ENCODE data around the gene GLRX.

The GLRX gene

DNA sequence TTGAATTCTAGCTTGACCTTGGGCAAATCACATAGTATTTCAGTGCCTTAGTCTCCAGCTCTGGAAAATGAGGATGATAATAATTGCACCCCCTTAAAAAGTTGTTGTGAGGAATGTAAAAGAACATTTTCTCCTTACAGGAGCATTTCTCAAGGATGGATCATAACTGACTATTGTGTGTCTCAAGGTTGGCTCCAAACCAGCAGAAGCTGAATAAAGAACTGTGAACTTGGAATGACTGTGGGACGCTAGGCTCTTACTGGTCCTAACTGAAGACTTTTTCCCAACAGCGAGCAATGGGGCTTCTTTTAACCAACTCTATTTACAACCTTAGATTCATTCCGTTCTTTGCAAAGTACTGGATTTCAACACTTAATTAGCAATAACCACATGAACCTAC lies 26.2 kb upstream of the GLRX start:
- TF ChIP-seq TARDBP (IDR thresholded peaks at IDR 0.05): no peak
- TF ChIP-seq SUZ12 (IDR thresholded peaks at IDR 0.05): no peak
- TF ChIP-seq ZNF384 (IDR thresholded peaks at IDR 0.05): no peak
- no peak for TF ChIP-seq L3MBTL2 (conservative IDR thresholded peaks at IDR 0.05)
- POLR2A ChIA-PET: interaction anchor here (1.1 to 2.2 kb wide), 2 partner anchors 14 to 202 kb away, joined by 6 to 8 read pairs; partner anchors contain the start of gene RFESD
- no peak for DNase-seq (ENCODE audit: extremely low spot score)
- CTCF ChIA-PET: interaction anchor here (2.0 kb wide), 1 partner anchor 67 kb away, joined by 15 read pairs; no protein-coding TSS in a partner anchor

- CTCF ChIA-PET: interaction anchor here (0.6 to 2.1 kb wide), 8 partner anchors 23 to 755 kb away, joined by 3 to 22 read pairs (median 3); no protein-coding TSS in a partner anchor
These were observed 24.7 kb upstream of the GLRX start for GRCh38 chr5:95847261-95847592.

DNA sequence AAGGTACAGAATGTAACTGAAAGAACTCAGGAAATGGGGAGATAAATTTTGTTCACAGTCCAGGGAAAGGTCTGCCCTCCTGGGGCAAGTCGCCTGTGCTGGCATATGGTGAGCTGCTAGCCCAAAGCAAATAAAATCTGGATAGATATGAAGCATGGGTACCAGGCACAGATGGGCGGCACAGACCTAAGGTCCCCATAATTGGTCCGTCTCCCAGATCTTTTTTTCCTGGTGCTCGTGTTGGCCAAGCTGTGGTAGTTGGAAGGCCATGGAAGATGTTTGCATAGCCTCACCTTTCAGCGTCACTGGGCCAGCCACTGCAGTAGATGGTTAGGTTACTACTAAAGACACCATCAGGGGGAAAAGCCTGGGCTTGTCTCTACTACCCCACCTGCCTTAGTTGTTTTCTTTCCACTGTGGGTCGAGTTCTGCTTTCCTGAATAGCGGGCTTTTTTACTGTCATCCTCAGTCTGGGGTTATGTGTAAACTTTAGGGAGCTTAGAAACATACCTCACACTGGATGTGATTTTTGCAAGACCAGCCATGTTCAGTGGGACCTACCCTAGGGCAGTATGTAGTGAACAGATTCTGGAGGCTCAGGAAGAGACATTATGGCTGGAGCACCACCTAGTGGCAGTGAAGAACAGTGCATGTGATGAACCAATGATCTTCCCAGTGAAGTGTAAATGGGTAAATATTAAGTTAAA lies 24.2 kb upstream of the GLRX start:
- DNase-seq (ENCODE audit: extremely low spot score): peak; percentile 77
- TF ChIP-seq BHLHE40 (IDR thresholded peaks at IDR 0.05; ENCODE audit: borderline replicate concordance) (no peak), SUZ12 (IDR thresholded peaks at IDR 0.05) (no peak), TARDBP (IDR thresholded peaks at IDR 0.05) (no peak), FOXK2 (IDR thresholded peaks at IDR 0.05) (no peak), ELF4 (IDR thresholded peaks at IDR 0.05) (no peak)
- ChIA-PET POLR2A (interaction anchor here (0.9 kb wide), 1 partner anchor 292 kb away, joined by 3 read pairs; the partner anchor contains the start of genes ARSK and SKIC3), CTCF (interaction anchor here (0.6 to 2.1 kb wide), 9 partner anchors 11 to 755 kb away, joined by 3 to 22 read pairs (median 3); no protein-coding TSS in a partner anchor)

More at GRCh38 chr5:95847261-95847592, 24.7 kb upstream of the GLRX start:
- no peak for DNase-seq (ENCODE audit: extremely low spot score)
- POLR2A ChIA-PET: interaction anchor here (0.9 to 2.2 kb wide), 2 partner anchors 13 to 292 kb away, joined by 3 to 6 read pairs; partner anchors contain the start of genes ARSK and SKIC3
- no peak for TF ChIP-seq NFRKB (IDR thresholded peaks at IDR 0.05)
- no peak for TF ChIP-seq TARDBP (IDR thresholded peaks at IDR 0.05)
- TF ChIP-seq L3MBTL2 (conservative IDR thresholded peaks at IDR 0.05): no peak
- TF ChIP-seq CTBP1 (IDR thresholded peaks at IDR 0.05; ENCODE audit: borderline replicate concordance): no peak
- TF ChIP-seq PKNOX1 (IDR thresholded peaks at IDR 0.05): no peak
- no peak for TF ChIP-seq HDGF (IDR thresholded peaks at IDR 0.05; ENCODE audit: borderline replicate concordance)
- TF ChIP-seq FOXM1 (IDR thresholded peaks at IDR 0.05; ENCODE audit: borderline replicate concordance): no peak
- no peak for TF ChIP-seq ZNF384 (IDR thresholded peaks at IDR 0.05)
- no peak for TF ChIP-seq SP1 (IDR thresholded peaks at IDR 0.05)
- TF ChIP-seq ARNT (IDR thresholded peaks at IDR 0.05): no peak
- no peak for TF ChIP-seq LEF1 (IDR thresholded peaks at IDR 0.05; ENCODE audit: borderline replicate concordance)
- no peak for TF ChIP-seq FOXK2 (IDR thresholded peaks at IDR 0.05)
- no peak for TF ChIP-seq FOXA1 (IDR thresholded peaks at IDR 0.05)
- no peak for TF ChIP-seq SUZ12 (IDR thresholded peaks at IDR 0.05)
- no peak for TF ChIP-seq ELF4 (IDR thresholded peaks at IDR 0.05)
- TF ChIP-seq BHLHE40 (IDR thresholded peaks at IDR 0.05; ENCODE audit: borderline replicate concordance): no peak

DNA sequence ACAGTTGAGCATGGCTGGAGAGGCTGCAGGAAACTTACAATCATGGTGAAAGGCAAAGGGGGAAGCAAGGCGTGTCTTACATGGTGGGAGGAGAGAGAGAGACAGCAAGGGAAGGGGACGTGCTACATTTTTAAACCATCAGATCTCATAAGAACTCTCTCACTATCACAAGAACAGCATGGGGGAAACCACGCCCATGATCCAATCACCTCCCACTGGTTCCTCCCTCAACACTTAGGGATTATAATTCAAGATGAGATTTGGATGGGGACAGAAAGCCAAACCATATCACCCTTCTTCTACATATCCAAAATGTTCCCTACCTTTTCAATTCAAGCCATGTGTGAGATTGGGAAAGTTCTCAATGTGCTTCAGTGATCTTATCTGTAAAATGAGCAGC lies 22.9 kb upstream of the GLRX start:
- TF ChIP-seq SUZ12 (IDR thresholded peaks at IDR 0.05) (no peak), CTBP1 (IDR thresholded peaks at IDR 0.05; ENCODE audit: borderline replicate concordance) (no peak), TARDBP (IDR thresholded peaks at IDR 0.05) (no peak), FOXK2 (IDR thresholded peaks at IDR 0.05) (no peak), SP1 (IDR thresholded peaks at IDR 0.05) (no peak), HDGF (IDR thresholded peaks at IDR 0.05; ENCODE audit: borderline replicate concordance) (no peak), NFRKB (IDR thresholded peaks at IDR 0.05) (no peak), ZNF384 (IDR thresholded peaks at IDR 0.05) (no peak), FOXM1 (IDR thresholded peaks at IDR 0.05; ENCODE audit: borderline replicate concordance) (no peak), ARNT (IDR thresholded peaks at IDR 0.05) (no peak), BHLHE40 (IDR thresholded peaks at IDR 0.05; ENCODE audit: borderline replicate concordance) (no peak), FOXA1 (IDR thresholded peaks at IDR 0.05) (no peak)
- DNase-seq (ENCODE audit: extremely low spot score): no peak
- ChIA-PET POLR2A (no interaction called here), CTCF (no interaction called here)

- no peak for DNase-seq (ENCODE audit: extremely low spot score)
- TF ChIP-seq BHLHE40 (IDR thresholded peaks at IDR 0.05; ENCODE audit: borderline replicate concordance) (no peak), ARNT (IDR thresholded peaks at IDR 0.05) (no peak), HDGF (IDR thresholded peaks at IDR 0.05; ENCODE audit: borderline replicate concordance) (no peak), LEF1 (IDR thresholded peaks at IDR 0.05; ENCODE audit: borderline replicate concordance) (no peak), PKNOX1 (IDR thresholded peaks at IDR 0.05) (no peak)
- ChIA-PET CTCF (interaction anchor here (0.6 to 0.9 kb wide), 4 partner anchors 59 to 199 kb away, joined by 3 to 7 read pairs (median 4); no protein-coding TSS in a partner anchor), POLR2A (interaction anchor here (0.9 to 1.6 kb wide), 3 partner anchors 9 to 197 kb away, joined by 4 to 9 read pairs (median 4); partner anchors contain the start of gene RFESD)
These were observed 21.3 kb upstream of the GLRX start for GRCh38 chr5:95843733-95844223.

DNA sequence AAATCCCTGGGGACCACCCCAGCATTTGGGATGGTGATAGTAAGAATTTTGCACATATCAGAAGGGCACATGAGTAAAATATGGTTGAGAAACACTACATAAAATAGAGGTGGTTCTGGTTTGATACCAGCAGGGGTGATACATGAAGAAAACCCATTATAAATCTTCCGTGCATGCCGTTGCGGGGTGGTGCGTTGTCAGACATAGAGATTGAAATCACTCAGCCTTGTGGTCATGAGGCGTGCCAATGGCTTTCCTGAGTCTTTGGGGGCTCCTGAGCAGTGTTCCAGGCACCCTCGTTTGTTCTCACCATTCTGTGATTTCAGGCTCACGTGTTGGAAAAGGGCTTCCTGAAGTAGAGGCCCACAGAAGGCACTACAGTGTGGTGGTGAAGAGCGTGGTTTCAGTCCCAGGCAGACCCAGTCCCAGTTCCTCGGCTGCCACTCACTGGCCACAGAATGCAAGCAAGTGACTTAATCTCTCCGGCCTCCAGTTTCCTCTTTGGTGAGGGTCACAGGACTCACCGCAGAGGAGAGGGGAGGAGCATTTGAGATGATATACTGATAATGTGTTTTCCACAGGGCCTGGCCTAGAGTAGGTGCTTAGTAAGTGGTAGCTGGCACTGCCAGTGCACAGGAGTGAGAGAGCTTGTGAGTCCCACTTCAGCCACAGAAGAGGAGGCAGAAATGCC lies 20.5 kb upstream of the GLRX start:
- POLR2A ChIA-PET: interaction anchor here (0.9 to 1.6 kb wide), 3 partner anchors 8 to 196 kb away, joined by 4 to 9 read pairs (median 4); partner anchors contain the start of gene RFESD
- DNase-seq (ENCODE audit: extremely low spot score): no peak
- CTCF ChIA-PET: interaction anchor here (0.6 to 1.0 kb wide), 4 partner anchors 58 to 179 kb away, joined by 3 to 4 read pairs (median 3); no protein-coding TSS in a partner anchor
- no peak for TF ChIP-seq SP1 (IDR thresholded peaks at IDR 0.05)
- no peak for TF ChIP-seq SUZ12 (IDR thresholded peaks at IDR 0.05)
- no peak for TF ChIP-seq FOXK2 (IDR thresholded peaks at IDR 0.05)
- no peak for TF ChIP-seq FOXM1 (IDR thresholded peaks at IDR 0.05; ENCODE audit: borderline replicate concordance)
- TF ChIP-seq NFRKB (IDR thresholded peaks at IDR 0.05): no peak
- TF ChIP-seq ELF4 (IDR thresholded peaks at IDR 0.05): no peak
